ENCODE measurements around the gene KLF11. TPM values are rescaled to one million over a fixed set of nuclear protein-coding genes. Genes with fewer than 3 reads are reported as not detected.

KLF11 gene
- total RNA-seq, 2 donors from 2014 or later, result 9.3 to 13.1 TPM

DNA sequence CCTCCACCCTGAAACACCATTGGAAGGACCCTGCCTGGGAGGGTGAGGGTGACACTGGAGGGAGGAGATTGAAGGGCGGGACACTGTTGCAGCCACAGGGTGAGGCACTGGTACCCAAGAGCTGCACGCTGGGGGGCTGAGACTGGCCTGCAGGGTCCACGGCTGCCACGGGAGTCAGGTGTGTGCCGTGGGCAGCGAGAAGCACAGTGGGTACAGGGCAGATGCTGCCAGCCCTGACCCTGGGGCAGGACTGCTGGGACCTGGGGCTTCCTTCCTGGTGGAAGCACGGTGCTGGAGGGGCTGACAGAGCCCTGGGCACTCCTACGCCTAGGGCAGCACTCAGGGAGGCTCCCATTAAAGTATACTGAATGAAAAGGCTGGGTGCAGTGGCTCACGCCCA lies 20.2 kb downstream of the KLF11 start:
- Mint-ChIP-seq H3K9me3 (peaks cover 13% of the 10 kb centered on the region), H3K36me3 (ENCODE audit: low read depth) (no peaks in the 10 kb centered on the region), H3K27ac (no peak overlapping the region), H3K4me3 (no peak overlapping the region), H3K4me1 (peaks cover 4% of the 10 kb centered on the region), H3K27me3 (ENCODE audit: insufficient read depth) (no peaks in the 10 kb centered on the region)
- Histone ChIP-seq H3K9ac (ENCODE audit: extremely low read depth, low read length, poor library complexity, severe bottlenecking) (no peak overlapping the region), H3K4me1 (ENCODE audit: control insufficient read depth, insufficient read depth, low read length) (no peaks in the 10 kb centered on the region), H3K4me3 (ENCODE audit: low read length) (no peak overlapping the region), H3K36me3 (ENCODE audit: control insufficient read depth, insufficient read depth, low read length) (no peaks in the 10 kb centered on the region), H3K27ac (ENCODE audit: low read depth, low read length) (no peak overlapping the region), H3K27me3 (ENCODE audit: control insufficient read depth, insufficient read depth, low read length, poor library complexity, severe bottlenecking) (no peaks in the 10 kb centered on the region), H3K9me3 (ENCODE audit: control insufficient read depth, low read length) (peaks cover 12% of the 10 kb centered on the region)
- TF ChIP-seq, protein P1, sequence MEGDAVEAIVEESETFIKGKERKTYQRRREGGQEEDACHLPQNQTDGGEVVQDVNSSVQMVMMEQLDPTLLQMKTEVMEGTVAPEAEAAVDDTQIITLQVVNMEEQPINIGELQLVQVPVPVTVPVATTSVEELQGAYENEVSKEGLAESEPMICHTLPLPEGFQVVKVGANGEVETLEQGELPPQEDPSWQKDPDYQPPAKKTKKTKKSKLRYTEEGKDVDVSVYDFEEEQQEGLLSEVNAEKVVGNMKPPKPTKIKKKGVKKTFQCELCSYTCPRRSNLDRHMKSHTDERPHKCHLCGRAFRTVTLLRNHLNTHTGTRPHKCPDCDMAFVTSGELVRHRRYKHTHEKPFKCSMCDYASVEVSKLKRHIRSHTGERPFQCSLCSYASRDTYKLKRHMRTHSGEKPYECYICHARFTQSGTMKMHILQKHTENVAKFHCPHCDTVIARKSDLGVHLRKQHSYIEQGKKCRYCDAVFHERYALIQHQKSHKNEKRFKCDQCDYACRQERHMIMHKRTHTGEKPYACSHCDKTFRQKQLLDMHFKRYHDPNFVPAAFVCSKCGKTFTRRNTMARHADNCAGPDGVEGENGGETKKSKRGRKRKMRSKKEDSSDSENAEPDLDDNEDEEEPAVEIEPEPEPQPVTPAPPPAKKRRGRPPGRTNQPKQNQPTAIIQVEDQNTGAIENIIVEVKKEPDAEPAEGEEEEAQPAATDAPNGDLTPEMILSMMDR (conservative IDR thresholded peaks at IDR 0.05), result no peak
- DNase-seq, result no peak
- 89 to 95% methylated on average over 7 to 9 of the region's 9 CpGs for WGBS, 2 experiments (ENCODE audit: insufficient coverage in 1 of 2, insufficient read length in 1 of 2)

- no peak overlapping the region for H3K4me3 ChIP-seq (ENCODE audit: low read length)
- peak; percentile 56 for DNase-seq
- TF ChIP-seq, protein P1 (conservative IDR thresholded peaks at IDR 0.05), result no peak
- Mint-ChIP-seq H3K4me3 (no peak overlapping the region), H3K36me3 (ENCODE audit: low read depth) (no peaks in the 10 kb centered on the region), H3K27me3 (ENCODE audit: insufficient read depth) (no peaks in the 10 kb centered on the region), H3K9me3 (peaks cover 13% of the 10 kb centered on the region), H3K4me1 (peaks cover 4% of the 10 kb centered on the region), H3K27ac (peak overlapping the region; percentile 46)
- no peaks in the 10 kb centered on the region for H3K36me3 ChIP-seq (ENCODE audit: control insufficient read depth, insufficient read depth, low read length)
- peaks cover 12% of the 10 kb centered on the region for H3K9me3 ChIP-seq (ENCODE audit: control insufficient read depth, low read length)
- H3K27me3 ChIP-seq (ENCODE audit: control insufficient read depth, insufficient read depth, low read length, poor library complexity, severe bottlenecking), result no peaks in the 10 kb centered on the region
- H3K27ac ChIP-seq (ENCODE audit: low read depth, low read length), result no peak overlapping the region
- 71 to 79% methylated on average over 16 to 18 of the region's 18 CpGs for WGBS, 2 experiments (ENCODE audit: insufficient coverage in 1 of 2, insufficient read length in 1 of 2)
- no peak overlapping the region for H3K9ac ChIP-seq (ENCODE audit: extremely low read depth, low read length, poor library complexity, severe bottlenecking)
- H3K4me1 ChIP-seq (ENCODE audit: control insufficient read depth, insufficient read depth, low read length), result no peaks in the 10 kb centered on the region
Observed at GRCh38 chr2:10064932-10065772, 21.8 kb downstream of the KLF11 start.

GRCh38 chr2:10065773-10066055 lies 22.4 kb downstream of the KLF11 start:
- peaks cover 4% of the 10 kb centered on the region for H3K4me1 Mint-ChIP-seq
- no peak overlapping the region for H3K27ac Mint-ChIP-seq
- H3K36me3 Mint-ChIP-seq (ENCODE audit: low read depth), result no peaks in the 10 kb centered on the region
- no peak overlapping the region for H3K4me3 Mint-ChIP-seq
- no peaks in the 10 kb centered on the region for H3K27me3 Mint-ChIP-seq (ENCODE audit: insufficient read depth)
- peaks cover 13% of the 10 kb centered on the region for H3K9me3 Mint-ChIP-seq
- 88 to 95% methylated on average over 3 to 6 of the region's 6 CpGs for WGBS, 2 experiments (ENCODE audit: insufficient coverage in 1 of 2, insufficient read length in 1 of 2)
- no peaks in the 10 kb centered on the region for H3K27me3 ChIP-seq (ENCODE audit: control insufficient read depth, insufficient read depth, low read length, poor library complexity, severe bottlenecking)
- peaks cover 12% of the 10 kb centered on the region for H3K9me3 ChIP-seq (ENCODE audit: control insufficient read depth, low read length)
- no peak overlapping the region for H3K9ac ChIP-seq (ENCODE audit: extremely low read depth, low read length, poor library complexity, severe bottlenecking)
- H3K4me1 ChIP-seq (ENCODE audit: control insufficient read depth, insufficient read depth, low read length), result no peaks in the 10 kb centered on the region
- no peaks in the 10 kb centered on the region for H3K36me3 ChIP-seq (ENCODE audit: control insufficient read depth, insufficient read depth, low read length)
- H3K27ac ChIP-seq (ENCODE audit: low read depth, low read length), result no peak overlapping the region
- TF ChIP-seq, protein P1 (conservative IDR thresholded peaks at IDR 0.05), result no peak
- H3K4me3 ChIP-seq (ENCODE audit: low read length), result no peak overlapping the region
- no peak for DNase-seq
